Stimulated activated CD8-positive, alpha-beta memory T cell treated with anti-CD3 and anti-CD28 coated beads, Interleukin-12 subunit alpha, Interleukin-12 subunit beta, amount 100 ng/mL, for 24 hours (primary cell): Measurements from ENCODE around the gene GPC6.

Source experiments
- DNase-seq: peaks from one replicate; pipeline ENCODE4 v3.0.0-alpha.2; 2020; ENCODE audit errors: extremely low read depth

GPC6 gene

GRCh38 chr13:94408314-94409036, 1181.9 kb downstream of the GPC6 start:
- no peak for DNase-seq

DNA sequence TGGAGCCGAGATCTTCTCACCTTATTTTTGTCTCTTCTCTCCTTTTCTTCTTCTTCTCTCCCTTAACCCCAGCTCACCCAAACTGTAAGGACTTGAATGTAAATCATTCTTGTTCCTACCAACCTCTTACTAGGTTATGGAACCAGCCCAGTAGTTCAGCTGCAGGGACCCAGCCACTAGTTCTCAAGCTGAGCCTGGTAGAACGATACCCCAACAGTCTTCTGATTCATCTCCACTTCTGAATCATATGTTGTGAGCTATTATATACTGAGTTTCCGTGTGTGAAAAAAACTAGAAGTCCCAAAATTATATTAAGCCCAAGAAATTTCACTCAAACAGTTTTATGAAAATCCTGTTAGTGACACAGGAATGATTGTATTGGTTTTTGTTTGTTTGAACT, 1185.1 kb downstream of the GPC6 start:
- no peak for DNase-seq

- DNase-seq: no peak
Observed at GRCh38 chr13:94412870-94413597, 1186.4 kb downstream of the GPC6 start.

- DNase-seq: no peak
Observed at GRCh38 chr13:94413598-94413944, 1187.0 kb downstream of the GPC6 start.

- DNase-seq: no peak
Observed at GRCh38 chr13:94414141-94414540, 1187.5 kb downstream of the GPC6 start.

DNA sequence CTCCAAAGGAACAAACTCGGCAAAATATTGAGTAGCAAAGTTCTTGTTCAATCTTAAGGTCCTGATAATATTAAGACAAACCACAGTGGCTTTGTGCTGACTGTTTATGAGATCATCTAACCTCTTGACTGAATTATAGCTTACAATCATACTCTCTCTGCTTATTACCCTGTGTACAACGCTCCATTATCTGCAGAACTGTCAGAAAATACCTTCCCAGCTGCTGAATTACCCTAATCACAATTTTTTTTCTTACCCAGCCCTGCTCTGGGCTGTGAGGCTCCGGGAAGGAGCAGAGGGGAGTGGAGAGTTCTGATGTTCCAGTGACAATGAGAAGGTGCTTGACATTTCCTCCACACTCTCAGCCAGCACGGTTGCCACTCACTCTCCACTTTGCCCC, 1188.1 kb downstream of the GPC6 start:
- no peak for DNase-seq

GRCh38 chr13:94415500-94416237, 1189.1 kb downstream of the GPC6 start:
- DNase-seq: no peak

DNA sequence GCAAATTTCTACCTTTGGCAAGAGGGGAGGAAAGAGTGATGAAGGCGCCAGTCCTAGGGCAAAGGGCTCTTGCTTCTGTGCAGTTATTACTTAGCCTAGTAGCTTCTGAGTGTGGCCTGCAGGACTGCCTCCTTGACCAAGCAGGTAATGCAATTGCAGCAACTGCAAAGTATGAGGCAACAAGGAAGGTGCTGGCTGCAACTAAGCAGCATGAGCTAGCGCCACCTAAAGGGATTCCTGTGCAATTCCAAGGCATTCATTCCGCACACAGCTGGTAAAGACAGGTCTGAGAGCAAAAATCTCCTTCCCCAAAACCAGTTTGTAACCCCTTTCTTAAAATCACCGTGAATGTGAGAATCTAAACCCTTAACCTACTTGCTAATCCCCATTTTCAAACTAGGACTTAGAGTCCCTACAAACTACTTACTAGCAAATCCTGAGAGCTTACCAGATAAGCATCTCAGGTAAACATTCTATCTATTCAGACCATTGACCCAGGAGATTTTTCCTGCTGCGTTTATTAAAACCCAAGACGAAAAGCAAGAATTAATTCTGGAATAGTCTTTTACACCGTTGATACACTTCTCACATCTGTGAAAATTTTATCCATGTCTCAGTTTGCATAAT, 1190.0 kb downstream of the GPC6 start:
- no peak for DNase-seq

DNA sequence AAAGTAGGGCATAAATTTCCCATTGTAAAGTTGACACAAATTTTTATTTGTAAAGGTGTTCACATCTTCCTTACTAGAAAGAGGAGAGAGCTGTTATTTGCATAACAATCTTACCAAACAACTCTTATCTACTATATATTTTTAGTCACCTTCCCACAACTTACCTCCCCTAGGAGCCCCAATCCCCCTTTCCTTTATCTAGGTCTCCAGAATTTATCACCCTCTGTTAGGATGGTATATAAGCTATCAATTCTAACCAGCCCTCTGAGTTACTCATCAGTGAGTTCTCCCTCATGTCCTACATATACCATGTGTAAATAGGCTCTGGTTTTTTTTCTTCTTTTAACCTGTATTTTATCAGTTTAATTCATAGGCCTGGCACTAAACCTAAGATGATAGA, 1190.7 kb downstream of the GPC6 start:
- no peak for DNase-seq

GRCh38 chr13:94419304-94419924, 1192.8 kb downstream of the GPC6 start:
- DNase-seq: no peak

DNA sequence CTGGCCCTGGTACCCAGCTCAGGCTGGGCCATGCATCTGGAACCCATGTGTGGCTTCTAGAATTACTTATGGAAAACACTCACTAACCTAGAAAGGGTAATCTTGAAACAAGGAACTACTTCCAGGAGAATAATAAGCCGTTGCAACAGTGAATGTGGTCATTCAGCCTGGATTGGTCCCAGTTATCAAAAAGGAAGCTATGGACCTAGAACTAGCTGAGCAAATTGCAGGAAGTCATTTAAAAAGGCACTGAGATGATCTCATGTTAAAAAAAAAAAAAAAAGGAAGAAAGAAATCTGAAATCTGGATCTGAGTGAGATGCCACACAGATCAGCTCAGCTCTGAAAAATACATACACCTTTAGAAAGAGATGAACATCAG, 1193.3 kb downstream of the GPC6 start:
- no peak for DNase-seq

- DNase-seq: no peak
Observed at GRCh38 chr13:94427313-94427953, 1200.8 kb downstream of the GPC6 start.

- no peak for DNase-seq
Observed at GRCh38 chr13:94431574-94431973, 1205.0 kb downstream of the GPC6 start.

DNA sequence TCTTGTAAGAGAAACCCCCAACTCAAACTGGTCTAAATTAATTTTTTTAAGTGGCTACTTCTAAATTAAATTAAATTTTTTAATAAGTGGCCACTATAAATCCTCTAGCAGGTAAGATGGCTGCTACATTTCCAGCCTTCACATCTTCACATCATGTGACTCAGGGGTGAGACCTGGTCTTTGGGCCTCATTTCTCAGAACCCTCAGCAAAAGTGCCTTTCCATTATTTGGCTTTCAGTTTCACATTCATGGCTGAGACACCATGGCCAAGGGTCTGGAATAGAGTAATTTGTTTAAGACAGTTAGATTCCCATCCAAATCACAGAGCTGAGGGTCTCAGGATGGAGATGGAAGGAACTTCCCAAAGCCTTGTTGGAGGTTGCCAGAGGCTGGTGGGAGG, 1205.4 kb downstream of the GPC6 start:
- no peak for DNase-seq

DNA sequence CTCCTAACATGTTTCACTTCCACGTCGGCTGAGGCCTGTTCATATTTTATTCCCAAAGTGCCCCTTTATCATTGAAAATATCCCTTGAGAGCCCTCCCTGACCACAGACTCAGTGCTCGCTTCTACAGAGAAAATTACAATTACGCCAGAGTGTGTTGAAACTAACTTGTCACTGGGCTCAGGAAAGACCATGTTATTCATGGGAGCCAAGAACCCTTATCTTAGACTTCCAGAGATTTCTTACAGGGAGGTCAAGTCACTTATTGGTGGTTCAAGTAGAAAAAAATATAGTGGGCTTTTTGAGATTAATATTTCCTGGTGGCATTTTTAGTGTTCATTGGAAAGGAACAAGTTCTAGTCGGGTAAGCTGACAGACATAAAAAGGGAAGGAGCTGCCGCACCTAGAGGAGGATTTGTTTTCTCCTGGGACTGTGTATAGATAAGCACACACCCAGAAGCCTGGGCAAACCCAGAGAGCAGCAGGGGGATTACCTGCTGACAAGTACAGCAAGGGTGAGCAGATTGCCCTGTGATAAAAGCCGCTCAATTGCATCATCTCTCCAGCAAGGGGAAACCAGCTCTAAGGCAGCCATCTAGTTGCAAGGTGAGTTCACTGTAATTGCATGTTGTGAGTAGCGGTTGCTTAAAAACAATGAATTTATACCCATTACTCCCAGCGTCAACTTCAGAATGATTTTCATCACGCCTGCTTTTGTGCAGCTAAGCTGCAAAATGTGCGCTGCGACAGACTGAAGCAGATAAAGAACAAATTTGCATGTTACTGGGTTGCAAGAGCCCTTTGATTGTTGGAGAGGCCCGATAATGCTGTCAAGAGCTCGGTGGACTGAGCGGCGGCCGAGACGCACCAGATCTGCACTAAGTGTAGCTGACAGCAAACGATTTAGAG, 1206.7 kb downstream of the GPC6 start:
- no peak for DNase-seq

DNA sequence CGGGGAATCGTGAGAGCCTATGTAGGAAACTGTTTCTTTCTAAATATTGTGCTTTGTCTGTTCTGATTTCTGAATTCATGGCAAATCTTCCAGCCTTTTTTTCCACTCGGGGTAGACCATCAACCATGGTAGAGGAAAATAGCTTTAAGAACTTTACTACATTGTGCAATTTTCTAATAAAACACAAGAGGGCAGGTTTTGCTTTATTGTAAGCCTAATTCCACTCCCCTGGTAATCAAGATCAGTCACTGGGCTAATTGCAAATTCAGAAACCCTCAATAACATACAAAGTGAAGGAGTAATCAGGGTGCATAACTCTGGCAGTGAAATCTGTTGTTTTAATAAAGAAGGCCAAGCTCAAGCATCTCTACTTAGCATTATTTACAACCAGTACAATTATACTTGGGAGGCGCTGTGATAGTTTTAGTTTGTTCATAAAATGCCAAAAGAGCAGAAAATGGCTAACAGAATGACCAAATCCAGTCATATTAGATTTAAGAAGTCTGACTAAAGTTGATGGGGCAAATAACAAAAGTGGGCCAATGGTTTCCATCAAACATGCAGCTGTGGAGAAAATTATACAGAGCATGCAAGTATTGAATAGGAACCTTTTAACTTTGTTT, 1209.1 kb downstream of the GPC6 start:
- DNase-seq: no peak

- DNase-seq: no peak
Observed at GRCh38 chr13:94444826-94445225, 1218.2 kb downstream of the GPC6 start.

GRCh38 chr13:94454334-94454733, 1227.7 kb downstream of the GPC6 start:
- no peak for DNase-seq

GRCh38 chr13:94454906-94455305, 1228.3 kb downstream of the GPC6 start:
- DNase-seq: no peak

- DNase-seq: no peak
Observed at GRCh38 chr13:94455414-94455813, 1228.8 kb downstream of the GPC6 start.
